HEK293 (cell line): ENCODE results near the gene DNAL4.

Experiments used
- BCL11B ChIP-seq: fragments of 450-650 bp; formaldehyde crosslinking; IDR thresholded peaks from 2 replicates; pipeline ENCODE4 v1.5.1; 2016; ENCODE audit warnings: low read depth, missing biosample characterization, missing genetic modification characterization
- CTCF ChIP-seq: fragments of 450-650 bp; formaldehyde crosslinking; IDR thresholded peaks from 2 replicates; pipeline ENCODE4 v1.5.1; 2016; ENCODE audit warnings: missing biosample characterization, missing genetic modification characterization
- REST ChIP-seq: fragments of 450-650 bp; formaldehyde crosslinking; IDR thresholded peaks from 2 replicates; pipeline ENCODE4 v1.5.1; 2016; ENCODE audit warnings: missing biosample characterization, missing genetic modification characterization
- YY1 ChIP-seq: fragments of 450-650 bp; formaldehyde crosslinking; IDR thresholded peaks from 2 replicates; pipeline ENCODE4 v1.5.1; 2018; ENCODE audit warnings: missing biosample characterization, missing genetic modification characterization
- ZFP3 ChIP-seq: fragments of 450-650 bp; formaldehyde crosslinking; IDR thresholded peaks from 2 replicates; pipeline ENCODE4 v1.5.1; 2016; ENCODE audit warnings: low read depth, missing biosample characterization, missing genetic modification characterization
- ZNF10 ChIP-seq: fragments of 450-650 bp; formaldehyde crosslinking; IDR thresholded peaks from 2 replicates; pipeline ENCODE4 v1.5.1; 2017; ENCODE audit warnings: missing biosample characterization, missing genetic modification characterization
- ZNF157 ChIP-seq: fragments of 450-650 bp; formaldehyde crosslinking; IDR thresholded peaks from 2 replicates; pipeline ENCODE4 v1.5.1; 2016; ENCODE audit warnings: missing biosample characterization, missing genetic modification characterization
- ZNF302 ChIP-seq: fragments of 450-650 bp; formaldehyde crosslinking; IDR thresholded peaks from 2 replicates; pipeline ENCODE4 v1.5.1; 2016; ENCODE audit warnings: missing biosample characterization, missing genetic modification characterization, low read depth
- ZNF366 ChIP-seq: fragments of 450-650 bp; formaldehyde crosslinking; conservative IDR thresholded peaks from 2 replicates; pipeline ENCODE4 v1.5.1; 2016; ENCODE audit warnings: missing biosample characterization, missing genetic modification characterization
- ZNF488 ChIP-seq: fragments of 450-650 bp; formaldehyde crosslinking; IDR thresholded peaks from 2 replicates; pipeline ENCODE4 v1.5.1; 2016; ENCODE audit warnings: missing biosample characterization, missing genetic modification characterization
- ZNF530 ChIP-seq: fragments of 450-650 bp; formaldehyde crosslinking; IDR thresholded peaks from 2 replicates; pipeline ENCODE4 v1.5.1; 2016; ENCODE audit warnings: low read depth, missing biosample characterization, missing genetic modification characterization
- ZNF623 ChIP-seq: fragments of 450-650 bp; formaldehyde crosslinking; IDR thresholded peaks from 2 replicates; pipeline ENCODE4 v1.5.1; 2016; ENCODE audit warnings: missing biosample characterization, missing genetic modification characterization
- ZSCAN5A ChIP-seq: fragments of 450-650 bp; formaldehyde crosslinking; IDR thresholded peaks from 2 replicates; pipeline ENCODE4 v1.5.1; 2016; ENCODE audit warnings: missing biosample characterization, missing genetic modification characterization

- no peak for TF ChIP-seq ZNF530 (tag by site-specific recombination)
- TF ChIP-seq ZNF10 (tag by site-specific recombination), result no peak
- TF ChIP-seq CTCF (tag by site-specific recombination), result peak; percentile 40; the same call in 1 of the 2 replicates
- no peak for TF ChIP-seq BCL11B (tag by site-specific recombination)
- TF ChIP-seq ZFP3 (tag by site-specific recombination), result no peak
- TF ChIP-seq REST, result no peak
- TF ChIP-seq ZNF488, result no peak
- TF ChIP-seq ZSCAN5A (tag by site-specific recombination), result no peak
- no peak for TF ChIP-seq ZNF302
- no peak for TF ChIP-seq ZNF366 (tag by site-specific recombination)
- peak; percentile 21; the same call in 1 of the 2 replicates for TF ChIP-seq YY1 (tag by site-specific recombination)
- no peak for TF ChIP-seq ZNF623 (tag by site-specific recombination)
- TF ChIP-seq ZNF157, result no peak
Measured at GRCh38 chr22:38843201-38843656, 49.3 kb upstream of the DNAL4 start.
